Stomach (tissue), 4 donors: ENCODE data around the gene DHX29.

Source experiments
- CTCF ChIP-seq, 7 experiments: fragments of 450-650 bp in 4 of 7; fragments of 200-600 bp in 3 of 7; sonication (generic) in 3 of 7; IDR thresholded peaks; one replicate each; pipeline ENCODE4 v1.5.1; 2016 to 2019; ENCODE audit warnings: antibody characterized with exemption in 7 of 7, control low read depth in 2 of 7, mild to moderate bottlenecking in 1 of 7
- EP300 ChIP-seq: sonication (generic); formaldehyde crosslinking; IDR thresholded peaks from one replicate; pipeline ENCODE4 v1.6.1; 2017; ENCODE audit warnings: antibody characterized with exemption
- POLR2A ChIP-seq, 4 donors: fragments of 450-650 bp; IDR thresholded peaks; one replicate each; pipeline ENCODE4 v1.6.1; 2016; ENCODE audit warnings: antibody characterized with exemption in 4 of 4, control low read depth in 2 of 4, mild to moderate bottlenecking in 1 of 4, moderate library complexity in 1 of 4
- POLR2AphosphoS5 ChIP-seq, 3 donors: sonication (generic); formaldehyde crosslinking; IDR thresholded peaks; one replicate each; pipeline ENCODE4 v1.6.1; 2016; ENCODE audit warnings: antibody characterized with exemption in 3 of 3

- no peak for TF ChIP-seq CTCF (IDR thresholded peaks at IDR 0.05)
- no peak for TF ChIP-seq POLR2A (IDR thresholded peaks at IDR 0.05)
- TF ChIP-seq EP300, result no peak
- TF ChIP-seq POLR2AphosphoS5 (IDR thresholded peaks at IDR 0.05), result no peak
These were observed 25.5 kb upstream of the DHX29 start for GRCh38 chr5:55333017-55333416.
